HepG2 (cell line): ENCODE results near the gene BMPR2.
"Not testable (repeated sequence)": the region's sequence is repeated elsewhere in the genome, so short reads cannot be mapped to it uniquely, and the experiment has no call there.

Source experiments
- XRCC5 ChIP-seq: fragments of 200-400 bp; formaldehyde crosslinking; optimal IDR thresholded peaks from 2 replicates; pipeline ENCODE3; 2017; ENCODE audit warnings: mild to moderate bottlenecking, low read length
- TF ChIP-seq, protein P1 (sequence below): IDR thresholded peaks from 2 replicates; pipeline ENCODE4 v1.6.1; 2012; ENCODE audit warnings: inconsistent platforms
- TF ChIP-seq, protein P2 (sequence below): sonication (generic); formaldehyde crosslinking; IDR thresholded peaks from 2 replicates; pipeline ENCODE4 v1.5.1; 2020; ENCODE audit warnings: missing genetic modification reagents, mild to moderate bottlenecking, borderline replicate concordance

DNA sequence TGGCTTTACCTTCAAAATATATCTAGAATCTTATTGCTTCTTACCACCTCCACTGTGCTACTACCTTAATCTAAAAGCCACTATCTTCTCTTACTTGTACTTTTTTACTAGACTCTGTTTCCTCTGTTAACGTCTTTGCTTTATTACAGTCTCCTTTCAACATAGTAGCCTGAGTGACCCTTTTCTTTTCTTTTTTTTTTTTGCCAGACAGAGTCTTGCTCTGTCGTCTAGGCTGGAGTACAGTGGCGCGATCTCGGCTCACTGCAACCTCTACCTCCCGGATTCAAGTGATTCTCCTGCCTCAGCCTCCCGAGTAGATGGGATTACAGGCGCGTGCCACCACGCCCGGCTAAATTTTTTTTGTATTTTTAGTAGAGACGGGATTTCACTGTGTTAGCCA is 10.4 kb downstream of the BMPR2 start:
- TF ChIP-seq, protein P1, sequence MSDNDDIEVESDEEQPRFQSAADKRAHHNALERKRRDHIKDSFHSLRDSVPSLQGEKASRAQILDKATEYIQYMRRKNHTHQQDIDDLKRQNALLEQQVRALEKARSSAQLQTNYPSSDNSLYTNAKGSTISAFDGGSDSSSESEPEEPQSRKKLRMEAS, result not testable (repeated sequence)
- TF ChIP-seq, protein P2, sequence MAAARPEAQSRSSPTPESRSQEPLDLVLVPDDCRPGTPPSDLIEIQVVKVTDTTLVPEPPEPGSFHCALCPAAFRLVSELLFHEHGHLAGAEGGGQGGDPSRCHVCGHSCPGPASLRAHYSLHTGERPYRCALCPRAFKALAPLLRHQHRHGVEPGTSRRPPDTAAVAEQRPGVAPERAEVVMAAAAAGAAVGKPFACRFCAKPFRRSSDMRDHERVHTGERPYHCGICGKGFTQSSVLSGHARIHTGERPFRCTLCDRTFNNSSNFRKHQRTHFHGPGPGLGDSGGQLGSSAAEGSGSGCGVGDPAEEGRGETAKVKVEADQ, result not testable (repeated sequence)
- TF ChIP-seq XRCC5, result not testable (repeated sequence)
